HEK293T (cell line): ENCODE measurements around the gene CDK3.
A peak's percentile ranks its signal among the peaks of the same experiment; 100 is the strongest.

Experiments
- CTCF ChIA-PET: fragments of 350-600 bp; formaldehyde crosslinking; extraction: SDS; loops from one replicate; lab custom pipeline; 2021; ENCODE audit warnings: antibody characterized with exemption, inconsistent platforms; lab: Yijun Ruan, JAX
- POLR2A ChIA-PET: fragments of 350-600 bp; formaldehyde crosslinking; extraction: SDS; loops from one replicate; lab custom pipeline; 2020; ENCODE audit warnings: antibody characterized with exemption, inconsistent platforms; lab: Yijun Ruan, JAX
- DNase-seq: peaks from one replicate; pipeline ENCODE4 v3.0.0; 2012; ENCODE audit warnings: mixed read lengths; ENCODE audit errors: extremely low spot score
- ARNT ChIP-seq: fragments of 450-650 bp; IDR thresholded peaks from 2 replicates; pipeline ENCODE4 v1.6.1; 2017; ENCODE audit warnings: mild to moderate bottlenecking
- BHLHE40 ChIP-seq: fragments of 450-650 bp; IDR thresholded peaks from 2 replicates; pipeline ENCODE4 v1.6.1; 2016; ENCODE audit warnings: mild to moderate bottlenecking, moderate library complexity, borderline replicate concordance
- CTBP1 ChIP-seq: fragments of 450-650 bp; IDR thresholded peaks from 2 replicates; pipeline ENCODE4 v1.6.1; 2016; ENCODE audit warnings: borderline replicate concordance
- ELF4 ChIP-seq: fragments of 450-650 bp; IDR thresholded peaks from 2 replicates; pipeline ENCODE4 v1.6.1; 2017; ENCODE audit warnings: antibody characterized with exemption
- FOXA1 ChIP-seq: fragments of 450-650 bp; IDR thresholded peaks from 2 replicates; pipeline ENCODE4 v1.6.1; 2016; ENCODE audit warnings: mild to moderate bottlenecking
- FOXK2 ChIP-seq: fragments of 450-650 bp; IDR thresholded peaks from 2 replicates; pipeline ENCODE4 v1.6.1; 2016; ENCODE audit warnings: mild to moderate bottlenecking
- FOXM1 ChIP-seq: fragments of 450-650 bp; IDR thresholded peaks from 2 replicates; pipeline ENCODE4 v1.6.1; 2017; ENCODE audit warnings: mild to moderate bottlenecking, borderline replicate concordance
- HDGF ChIP-seq: fragments of 450-650 bp; IDR thresholded peaks from 2 replicates; pipeline ENCODE4 v1.6.1; 2017; ENCODE audit warnings: antibody characterized with exemption, borderline replicate concordance
- L3MBTL2 ChIP-seq: fragments of 450-650 bp; conservative IDR thresholded peaks from 2 replicates; pipeline ENCODE4 v1.6.1; 2016; ENCODE audit warnings: mild to moderate bottlenecking
- LEF1 ChIP-seq: fragments of 450-650 bp; IDR thresholded peaks from 2 replicates; pipeline ENCODE4 v1.6.1; 2017; ENCODE audit warnings: mild to moderate bottlenecking, borderline replicate concordance
- NFRKB ChIP-seq: fragments of 450-650 bp; IDR thresholded peaks from 2 replicates; pipeline ENCODE4 v1.6.1; 2016; ENCODE audit warnings: mild to moderate bottlenecking, moderate library complexity
- PKNOX1 ChIP-seq: fragments of 450-650 bp; IDR thresholded peaks from 2 replicates; pipeline ENCODE4 v1.6.1; 2016
- SP1 ChIP-seq: fragments of 450-650 bp; IDR thresholded peaks from 2 replicates; pipeline ENCODE4 v1.6.1; 2017
- SUZ12 ChIP-seq: fragments of 450-650 bp; IDR thresholded peaks from 2 replicates; pipeline ENCODE4 v1.6.1; 2016; ENCODE audit warnings: mild to moderate bottlenecking
- TARDBP ChIP-seq: fragments of 450-650 bp; IDR thresholded peaks from 2 replicates; pipeline ENCODE4 v1.6.1; 2016
- ZNF384 ChIP-seq: fragments of 450-650 bp; IDR thresholded peaks from 2 replicates; pipeline ENCODE4 v1.6.1; 2016

CDK3 gene

GRCh38 chr17:75995385-75995925 is 5.2 kb upstream of the CDK3 start:
- no peak for DNase-seq
- CTCF ChIA-PET = interaction anchor here (1.1 kb wide), 1 partner anchor 10 kb away, joined by 5 read pairs; no protein-coding TSS in a partner anchor
- POLR2A ChIA-PET = interaction anchor here (1.3 kb wide), 1 partner anchor 10 kb away, joined by 4 read pairs; no protein-coding TSS in a partner anchor
- TF ChIP-seq ZNF384 = no peak
- no peak for TF ChIP-seq ELF4
- no peak for TF ChIP-seq CTBP1
- no peak for TF ChIP-seq FOXK2
- no peak for TF ChIP-seq HDGF
- no peak for TF ChIP-seq SUZ12
- TF ChIP-seq TARDBP = no peak
- TF ChIP-seq L3MBTL2 = no peak
- no peak for TF ChIP-seq LEF1
- no peak for TF ChIP-seq ARNT
- TF ChIP-seq FOXA1 = no peak
- no peak for TF ChIP-seq SP1
- no peak for TF ChIP-seq FOXM1

GRCh38 chr17:75996665-75997590 is 3.7 kb upstream of the CDK3 start:
- DNase-seq = no peak

GRCh38 chr17:75998327-75998795 is 2.3 kb upstream of the CDK3 start:
- TF ChIP-seq FOXM1 = no peak
- TF ChIP-seq LEF1 = no peak
- TF ChIP-seq FOXK2 = no peak
- no peak for TF ChIP-seq BHLHE40
- no peak for TF ChIP-seq ZNF384
- TF ChIP-seq HDGF = no peak
- TF ChIP-seq SP1 = no peak
- TF ChIP-seq NFRKB = no peak
- no peak for TF ChIP-seq PKNOX1
- no peak for TF ChIP-seq TARDBP
- no peak for TF ChIP-seq ARNT
- CTCF ChIA-PET = interaction anchor here (0.8 to 1.4 kb wide), 3 partner anchors 14 to 89 kb away, joined by 3 to 7 read pairs (median 5); no protein-coding TSS in a partner anchor
- POLR2A ChIA-PET = interaction anchor here (1.0 kb wide), 1 partner anchor 93 kb away, joined by 3 read pairs; the partner anchor contains the start of gene MRPL38
- no peak for DNase-seq

More at GRCh38 chr17:75996665-75997590, 3.7 kb upstream of the CDK3 start:
- ChIA-PET POLR2A (interaction anchor here (0.8 kb wide), 1 partner anchor 18 kb away, joined by 3 read pairs; the partner anchor contains the start of genes ACOX1 and TEN1), CTCF (interaction anchor here (0.9 to 1.1 kb wide), 2 partner anchors 9 to 14 kb away, joined by 3 to 14 read pairs; no protein-coding TSS in a partner anchor)
- TF ChIP-seq SP1 (no peak), NFRKB (no peak), SUZ12 (no peak), LEF1 (no peak), FOXM1 (no peak), TARDBP (no peak)

DNA sequence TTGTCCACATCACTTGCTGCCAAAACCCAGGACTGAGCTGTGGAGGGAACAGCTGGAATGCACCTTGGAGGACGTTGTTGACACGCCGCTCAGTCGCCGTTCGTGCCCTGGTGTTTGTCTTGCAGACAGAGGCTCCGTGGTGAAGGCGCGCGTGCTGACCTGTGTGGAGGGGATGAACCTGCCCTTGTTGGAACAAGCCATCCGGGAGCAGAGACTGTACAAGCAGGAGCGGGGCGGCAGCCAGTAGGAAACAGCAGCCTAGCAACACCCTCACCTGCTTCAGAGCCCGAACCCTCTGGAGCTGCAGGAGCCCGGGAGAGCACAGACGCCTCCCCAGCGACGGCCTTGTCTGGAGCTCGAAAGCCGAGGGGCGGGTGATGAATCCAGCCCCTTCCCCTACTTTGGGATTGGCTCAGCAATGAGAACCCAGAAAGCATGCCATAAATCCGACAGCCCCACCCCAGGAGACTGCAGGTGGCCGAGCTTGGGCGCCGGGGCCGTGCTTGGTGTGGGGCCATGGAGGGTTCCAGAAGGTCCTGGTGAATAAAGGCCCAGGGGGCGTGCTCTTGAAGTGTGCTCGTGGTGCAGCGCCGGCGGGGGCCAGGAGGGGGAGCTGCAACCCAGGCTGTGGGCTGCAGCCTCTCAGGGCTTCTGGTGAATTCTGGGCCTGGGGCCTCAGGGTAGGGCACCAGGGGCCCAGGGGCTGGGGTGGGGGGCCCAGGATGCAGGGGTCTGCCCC is 470 bp upstream of the CDK3 start:
- peak; percentile 90 for DNase-seq
- ChIA-PET CTCF (interaction anchor here (0.6 to 3.5 kb wide), 7 partner anchors 10 to 518 kb away, joined by 3 to 22 read pairs (median 4); partner anchors contain the start of gene MRPL38), POLR2A (interaction anchor here (1.1 to 1.4 kb wide), 4 partner anchors 16 to 145 kb away, joined by 4 to 7 read pairs (median 4); partner anchors contain the start of genes ACOX1, MRPL38, TEN1 and WBP2)
- TF ChIP-seq FOXK2 (no peak), ZNF384 (no peak), SP1 (no peak), HDGF (peak; percentile 65; the same call in 1 of the 2 replicates), FOXA1 (no peak), PKNOX1 (no peak), LEF1 (no peak)

GRCh38 chr17:76002100-76002499 is 1.4 kb downstream of the CDK3 start:
- DNase-seq = no peak
- ChIA-PET POLR2A (interaction anchor here (1.3 to 1.8 kb wide), 3 partner anchors 22 to 147 kb away, joined by 3 to 6 read pairs (median 4); partner anchors contain the start of genes MRPL38 and WBP2), CTCF (interaction anchor here (0.6 to 3.5 kb wide), 6 partner anchors 8 to 710 kb away, joined by 3 to 22 read pairs (median 7); partner anchors contain the start of gene MRPL38)
- TF ChIP-seq FOXK2 (no peak), FOXM1 (no peak), LEF1 (no peak), ELF4 (no peak), CTBP1 (no peak), SP1 (no peak), PKNOX1 (no peak), FOXA1 (no peak), NFRKB (no peak), HDGF (no peak), BHLHE40 (no peak), L3MBTL2 (no peak), TARDBP (no peak), ARNT (no peak), SUZ12 (no peak), ZNF384 (no peak)
